ENCODE results near the gene FAM124A.

The FAM124A gene

DNA sequence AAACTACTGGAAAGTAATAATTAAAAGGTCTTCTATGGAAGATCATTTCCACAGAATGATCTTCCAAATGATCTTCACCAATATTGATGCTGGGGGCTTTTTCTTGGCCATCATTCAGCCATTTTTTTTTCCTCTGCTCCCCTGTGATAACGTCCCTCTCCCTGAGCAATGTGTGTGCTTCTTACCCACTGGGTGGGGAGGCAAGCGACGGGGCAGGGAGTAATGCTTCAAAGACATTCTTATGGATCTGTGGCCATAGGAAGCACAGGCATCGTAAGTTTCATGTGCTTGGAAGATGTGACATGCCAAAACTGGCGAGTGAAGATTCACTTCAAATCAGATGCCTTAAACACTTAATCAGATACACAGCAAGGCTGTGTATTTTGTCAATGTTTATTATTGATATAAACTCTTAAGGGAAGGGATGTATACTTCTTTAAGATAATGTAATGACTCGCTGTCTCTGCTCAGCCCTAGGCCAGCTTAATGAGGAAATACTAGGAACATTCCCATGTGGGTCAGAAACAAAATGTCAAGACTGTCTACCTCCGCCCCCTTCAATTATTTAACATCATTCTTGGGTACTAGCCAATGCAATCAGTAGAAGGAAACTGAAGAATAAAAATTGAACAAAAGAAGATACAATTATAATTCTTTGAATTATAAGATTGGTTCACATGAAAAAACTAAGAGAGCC is 83.2 kb downstream of the FAM124A start:
- DNase-seq (ENCODE audit: low spot score): no peak

DNA sequence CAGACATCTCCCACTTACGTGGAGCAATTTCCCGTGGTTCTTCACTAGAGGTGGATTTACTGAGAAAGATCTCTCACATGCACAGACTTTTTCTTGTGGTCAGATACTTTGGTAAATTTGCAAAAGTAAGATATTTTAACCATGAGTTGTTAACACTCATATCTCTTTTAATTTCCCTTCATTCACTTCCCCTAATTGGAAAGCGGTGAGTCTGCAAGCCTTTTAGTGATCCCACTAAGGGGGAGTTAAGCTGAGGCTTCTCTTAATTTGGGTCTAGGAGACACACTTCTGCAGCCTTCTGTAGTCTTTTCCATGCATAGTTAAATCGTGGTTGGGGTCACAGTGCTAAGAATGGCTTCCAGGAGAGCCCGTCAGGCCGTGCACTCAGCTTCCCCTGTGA is 86.6 kb downstream of the FAM124A start:
- no peak for DNase-seq (ENCODE audit: low spot score)

DNA sequence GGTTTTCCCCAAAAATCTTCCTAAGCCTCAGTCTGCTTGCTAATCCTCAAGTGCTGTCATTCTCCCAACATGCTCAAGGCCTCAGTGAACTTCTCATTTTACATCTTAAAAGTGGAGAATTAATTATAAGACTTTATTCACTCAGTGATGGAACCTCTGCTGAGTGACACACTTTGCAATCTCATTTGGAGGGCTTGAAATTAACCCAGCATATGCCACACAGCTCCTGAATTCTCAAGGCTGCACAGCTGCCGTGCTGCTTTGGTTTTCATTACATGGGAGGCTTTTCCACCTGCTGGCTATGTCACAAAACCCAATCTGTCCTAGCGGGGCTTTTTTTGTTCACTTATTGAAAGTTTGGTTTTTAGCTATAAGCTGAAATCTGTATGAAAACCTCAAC is 89.0 kb downstream of the FAM124A start:
- DNase-seq (ENCODE audit: low spot score): no peak

DNA sequence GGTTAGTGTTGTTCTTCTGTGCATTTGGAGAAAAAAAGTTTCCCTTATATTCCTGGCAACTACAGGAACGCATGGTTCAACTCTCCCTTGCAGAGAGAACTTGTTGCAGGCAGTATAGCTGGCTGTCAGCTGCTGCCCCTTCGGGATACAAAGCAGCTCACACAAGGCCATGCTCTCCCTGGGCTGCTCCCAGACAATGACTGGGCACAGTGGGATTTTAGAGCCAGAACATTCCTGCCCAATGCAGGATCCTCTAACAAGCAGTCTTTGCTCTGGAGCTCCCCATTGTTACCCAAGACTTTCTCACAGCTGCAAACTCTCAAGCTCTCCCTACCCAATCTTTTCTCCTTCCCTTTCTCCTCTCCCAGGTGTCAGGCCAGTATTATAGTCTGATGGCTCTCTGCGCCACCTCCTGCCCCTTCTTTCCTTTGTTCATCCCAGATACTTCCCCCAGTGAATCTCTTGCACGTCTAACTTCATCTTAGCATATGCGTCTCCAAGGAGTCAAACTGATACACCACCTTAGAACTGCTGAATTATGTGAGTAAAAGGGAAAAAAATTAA is 89.8 kb downstream of the FAM124A start:
- no peak for DNase-seq (ENCODE audit: low spot score)

DNA sequence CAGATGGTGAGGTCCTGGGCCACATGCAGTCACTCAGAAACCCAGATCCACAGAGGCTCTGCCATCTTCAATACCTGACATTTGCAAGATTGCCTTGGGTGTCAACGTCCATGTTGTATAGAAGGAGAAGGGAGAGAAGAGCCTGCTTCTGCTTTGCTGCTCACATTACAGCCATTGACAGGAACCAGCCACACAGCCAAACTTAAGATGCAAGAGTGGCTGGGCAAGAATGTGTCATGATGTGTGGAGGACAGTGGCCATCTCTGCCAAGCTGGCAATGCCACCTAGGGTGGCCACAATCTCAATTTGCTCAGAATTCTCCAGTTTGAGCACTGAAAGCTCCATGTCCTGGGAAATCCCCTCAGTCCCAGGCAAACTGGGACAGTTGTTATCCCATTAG is 91.4 kb downstream of the FAM124A start:
- DNase-seq (ENCODE audit: low spot score): no peak

DNA sequence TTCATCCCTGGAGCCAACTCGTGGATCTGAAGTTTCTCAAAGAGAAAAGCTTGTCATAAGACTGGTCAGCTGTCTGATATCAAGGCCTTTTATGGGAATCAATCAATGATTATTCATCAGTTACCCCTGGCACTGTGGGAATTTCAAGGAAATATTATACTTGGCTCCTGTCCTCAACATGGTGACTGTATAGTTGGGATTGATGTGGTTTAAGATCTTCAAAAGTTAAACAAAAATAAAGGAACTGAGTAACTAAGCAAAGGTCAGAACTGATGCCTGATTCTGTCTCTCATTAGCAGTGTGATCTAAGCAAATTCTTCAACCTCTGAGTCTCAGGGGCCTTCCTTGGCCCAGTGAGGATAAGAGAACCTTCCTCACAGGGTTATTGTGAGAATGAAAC is 95.1 kb downstream of the FAM124A start:
- DNase-seq (ENCODE audit: low spot score): peak; percentile 79

DNA sequence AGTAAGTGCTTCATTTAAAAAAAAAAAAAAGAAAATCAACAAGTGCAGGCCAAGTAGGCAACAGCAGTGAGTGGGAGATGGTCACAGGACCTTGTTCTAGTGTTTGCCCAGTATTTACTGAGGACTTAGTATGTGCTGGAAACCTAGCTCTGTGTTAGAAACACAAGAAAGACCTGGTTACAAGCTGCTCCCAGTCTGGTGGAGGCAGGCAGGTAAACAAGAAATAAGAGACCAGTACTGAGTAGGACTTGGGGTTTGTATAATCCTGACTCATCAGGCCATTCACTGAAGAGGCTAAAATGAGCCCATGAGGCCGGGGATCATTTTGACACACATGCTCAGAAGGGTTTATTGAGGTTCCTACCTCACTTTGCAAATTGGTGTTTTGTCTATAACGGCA is 95.8 kb downstream of the FAM124A start:
- DNase-seq (ENCODE audit: low spot score): peak; percentile 4

DNA sequence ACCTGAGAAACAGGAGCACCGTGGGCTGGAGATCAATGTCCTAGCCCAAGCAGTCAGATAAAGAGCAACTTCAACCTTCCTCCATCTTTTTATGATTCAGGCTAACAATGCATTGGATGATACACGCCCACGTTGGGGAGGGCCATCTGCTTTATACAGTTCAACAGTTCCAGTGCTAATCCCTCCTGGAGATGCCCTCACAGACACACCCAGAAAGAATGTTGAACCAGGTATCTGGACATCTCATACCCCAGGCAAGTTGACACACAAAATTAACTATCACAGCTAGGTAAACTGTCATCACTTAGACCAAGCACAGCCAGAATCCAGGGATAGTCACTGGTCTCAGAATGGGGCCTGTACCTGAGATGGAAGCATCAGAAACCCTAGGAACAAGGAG is 96.7 kb downstream of the FAM124A start:
- DNase-seq (ENCODE audit: low spot score): no peak

DNA sequence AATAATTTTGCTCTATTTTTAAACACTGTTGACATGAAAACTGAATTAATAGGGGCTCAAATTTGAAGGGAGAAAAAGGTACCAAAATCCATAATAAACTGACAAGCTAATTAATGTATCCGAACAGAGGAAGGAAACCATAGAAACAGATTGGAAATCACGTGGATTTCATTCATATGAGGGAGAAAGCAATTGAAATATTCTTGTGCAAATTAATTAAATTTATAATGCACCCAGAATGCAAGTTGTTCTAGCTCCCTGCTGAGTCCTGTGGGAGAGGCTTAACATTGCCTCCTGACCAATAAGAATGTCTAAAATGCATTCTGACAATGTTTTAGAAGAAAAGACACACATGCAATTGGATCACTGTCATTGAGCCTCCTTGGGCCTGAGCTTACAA is 99.6 kb downstream of the FAM124A start:
- no peak for DNase-seq (ENCODE audit: low spot score)

DNA sequence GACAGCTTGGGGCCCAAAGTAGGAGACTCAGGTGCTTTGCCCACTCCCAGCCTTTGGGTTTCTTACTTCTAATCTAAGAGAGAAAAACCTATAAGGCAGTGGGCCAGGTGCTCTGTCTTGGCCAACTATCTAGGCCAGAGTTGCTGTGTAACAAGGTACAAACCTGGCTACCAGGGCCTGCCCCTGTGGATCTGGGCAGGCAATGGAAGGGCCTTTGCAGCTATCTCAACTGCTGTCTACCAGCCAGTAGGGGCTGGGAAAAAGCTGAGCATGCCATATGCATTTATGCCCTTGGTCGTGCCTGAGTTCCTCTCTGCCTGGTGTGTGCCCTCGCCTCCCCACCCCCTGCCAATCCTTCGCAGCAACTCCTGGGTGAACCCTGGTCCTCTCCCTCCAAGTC is 100.6 kb downstream of the FAM124A start:
- DNase-seq (ENCODE audit: low spot score): no peak

DNA sequence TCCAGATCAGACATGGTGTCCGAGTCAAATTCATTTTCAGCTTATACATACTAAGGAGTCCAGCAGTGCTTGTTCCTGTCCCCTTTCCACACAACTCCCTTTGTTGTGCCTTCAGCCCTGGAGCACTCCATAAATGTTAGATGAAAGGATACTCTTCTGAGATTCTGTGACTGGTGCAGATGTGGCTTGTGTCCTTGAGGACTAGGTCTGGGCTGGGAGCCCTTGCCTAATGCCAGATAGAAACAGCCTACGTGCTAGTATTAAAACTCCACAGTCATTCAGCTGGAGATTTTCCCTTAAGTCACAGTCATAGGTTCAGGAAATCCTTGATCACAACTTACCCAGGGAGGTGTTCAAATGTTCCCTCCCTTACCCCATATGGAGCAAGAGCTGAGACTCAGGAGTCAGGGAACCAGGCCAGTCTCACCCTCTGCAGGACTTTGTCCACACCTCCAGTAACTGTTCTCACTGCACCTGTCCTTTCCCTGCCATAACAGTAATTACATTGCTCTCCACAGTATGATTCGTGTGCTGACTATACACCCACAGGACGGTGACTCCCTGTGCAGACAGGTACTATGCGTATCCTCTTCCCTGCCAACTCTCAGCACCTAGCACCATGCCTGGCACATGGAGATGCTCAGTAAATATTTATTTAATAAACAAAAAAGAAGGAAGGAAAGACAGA is 101.8 kb downstream of the FAM124A start:
- DNase-seq (ENCODE audit: low spot score): peak; percentile 13

DNA sequence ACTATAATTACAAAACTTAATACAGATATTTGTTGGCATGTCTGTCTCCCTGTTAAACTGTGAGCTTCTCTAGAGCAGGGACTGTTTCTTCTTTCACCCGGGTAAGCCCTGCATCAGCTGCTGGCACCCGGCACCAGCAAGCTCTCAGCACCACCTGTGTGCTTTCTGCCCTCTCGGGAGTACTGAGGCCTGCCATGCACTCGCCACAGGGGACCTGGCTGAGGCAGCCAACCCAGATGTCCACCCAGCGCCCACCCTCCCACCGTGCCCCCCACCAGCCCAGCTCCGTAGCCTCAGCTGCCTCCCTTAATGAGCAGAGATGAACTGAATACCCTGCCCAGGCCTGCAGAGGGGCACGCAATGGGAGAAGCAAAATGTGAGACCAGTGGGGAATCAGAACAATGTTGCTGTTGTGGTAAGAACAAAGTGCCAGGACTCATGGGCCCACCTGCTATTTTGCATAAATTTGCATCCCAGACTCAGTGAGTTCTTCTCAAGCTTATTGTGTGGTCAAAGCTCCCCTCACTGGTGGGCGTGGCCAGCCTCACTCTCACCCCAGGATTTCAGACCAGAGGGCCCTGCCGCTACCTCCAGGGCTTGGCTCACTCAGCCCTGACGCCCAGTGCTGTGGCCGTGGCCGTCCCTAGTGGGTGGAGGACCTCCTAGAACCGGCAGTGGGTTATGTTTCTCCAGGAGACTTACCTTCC is 102.7 kb downstream of the FAM124A start:
- no peak for DNase-seq (ENCODE audit: low spot score)

DNA sequence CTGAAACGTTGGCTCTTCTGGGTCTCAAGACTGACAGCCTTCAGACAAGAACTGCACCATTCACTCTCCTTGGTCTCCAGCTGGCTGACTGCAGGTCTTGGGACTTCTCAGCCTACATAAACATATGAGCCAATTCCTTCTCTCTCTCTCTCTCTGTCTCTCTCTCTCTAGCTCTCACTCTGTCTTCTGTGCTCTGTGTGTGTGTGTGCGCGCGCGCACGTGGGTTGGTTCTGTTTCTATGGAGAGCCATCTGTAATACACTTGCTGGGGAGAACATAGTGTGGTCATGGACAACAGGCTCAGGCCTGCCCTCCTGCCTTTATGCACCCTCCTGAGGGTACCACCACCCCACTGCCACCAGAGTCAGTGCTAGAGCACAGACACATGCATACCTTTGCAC is 103.6 kb downstream of the FAM124A start:
- DNase-seq (ENCODE audit: low spot score): no peak

DNA sequence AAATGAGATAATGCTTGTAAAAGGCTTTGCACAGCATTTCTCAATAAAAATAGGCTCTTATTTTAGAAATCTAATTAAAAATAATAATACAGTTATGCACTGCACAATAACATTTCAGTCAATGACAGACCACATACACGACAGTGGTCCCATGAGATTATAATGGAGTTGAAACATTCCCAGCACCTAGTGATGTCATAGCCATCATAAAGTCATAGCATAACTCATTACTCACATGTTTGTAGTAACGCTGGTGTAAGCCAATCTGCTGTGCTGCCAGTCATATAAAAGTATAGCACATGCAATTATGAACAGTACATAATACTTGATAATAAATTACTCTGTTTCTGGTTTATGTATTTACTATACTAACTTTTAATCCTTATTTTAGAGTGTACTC is 104.6 kb downstream of the FAM124A start:
- no peak for DNase-seq (ENCODE audit: low spot score)

DNA sequence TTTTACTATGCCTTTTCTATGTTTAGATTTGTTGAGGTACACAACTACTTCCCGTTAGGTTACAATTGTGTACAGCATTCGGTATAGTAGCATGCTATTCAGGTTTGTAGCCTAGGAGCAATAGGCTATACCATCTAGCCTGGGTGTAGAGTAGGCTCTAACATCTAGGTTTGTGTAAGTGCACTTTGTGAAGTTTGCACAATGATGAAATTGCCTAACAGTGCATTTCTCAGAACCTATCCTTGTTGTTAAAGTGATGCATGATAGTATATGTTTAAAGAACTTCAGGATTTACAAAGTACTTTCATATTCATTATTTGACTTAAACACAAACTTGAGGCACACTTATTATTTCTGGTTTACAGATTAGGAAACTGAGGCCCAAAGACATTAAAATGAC is 105.8 kb downstream of the FAM124A start:
- DNase-seq (ENCODE audit: low spot score): no peak

DNA sequence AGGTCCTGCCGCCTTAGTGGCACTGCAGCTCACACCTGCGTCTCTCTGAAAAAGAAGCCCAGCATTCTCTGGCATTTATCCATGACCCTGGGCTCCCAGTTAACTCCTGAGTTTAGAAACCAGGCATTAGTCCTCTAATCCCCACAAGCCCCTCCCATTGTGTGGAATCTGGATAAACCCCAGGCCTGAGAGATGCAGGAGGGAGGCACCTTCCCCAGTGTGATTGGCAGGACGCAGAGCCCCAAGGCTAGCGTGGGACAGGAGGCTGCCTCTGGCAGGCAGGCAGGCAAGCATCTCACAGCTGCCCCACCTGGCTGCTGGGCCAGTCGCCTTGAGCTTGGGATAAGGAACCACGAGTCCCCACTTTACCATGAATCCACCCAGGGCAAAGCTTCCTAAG is 106.3 kb downstream of the FAM124A start:
- DNase-seq (ENCODE audit: low spot score): no peak

DNA sequence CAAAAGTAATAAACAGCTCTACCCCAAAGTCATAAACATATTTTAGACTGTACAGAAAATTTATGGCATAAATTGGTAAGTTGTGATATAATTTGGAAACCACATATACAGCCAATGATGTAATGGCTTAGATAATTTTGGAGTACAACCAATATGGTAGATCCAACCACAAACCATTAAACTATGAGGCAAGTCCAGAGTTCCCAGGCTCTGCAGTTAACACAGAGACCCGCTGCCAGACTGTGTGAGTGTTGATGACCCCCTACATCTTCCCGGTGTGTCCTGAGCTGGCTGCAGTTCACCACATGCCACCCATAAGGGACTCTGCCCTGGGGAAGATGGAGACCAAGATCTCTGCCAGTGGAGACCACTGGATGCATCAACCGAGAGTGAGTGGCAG is 107.4 kb downstream of the FAM124A start:
- DNase-seq (ENCODE audit: low spot score): no peak

DNA sequence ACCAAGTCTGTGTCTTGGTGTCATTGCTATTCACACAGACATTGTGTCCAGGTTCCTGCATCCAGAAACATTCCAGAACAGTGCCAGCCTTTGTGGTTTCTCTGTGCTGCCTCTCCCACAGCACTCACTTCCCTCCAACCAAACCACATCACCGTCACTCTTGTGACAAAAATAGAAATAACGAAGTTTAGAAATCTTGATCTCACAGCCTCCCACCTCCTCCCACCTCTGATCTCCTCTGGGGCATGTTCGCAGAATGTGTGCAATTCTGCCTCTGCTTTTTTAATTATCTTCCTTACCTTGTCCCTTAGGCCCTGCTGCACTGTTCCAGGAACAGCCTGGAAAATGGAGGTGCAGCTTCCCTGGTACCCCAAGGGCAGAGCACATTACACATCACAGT is 108.6 kb downstream of the FAM124A start:
- no peak for DNase-seq (ENCODE audit: low spot score)

DNA sequence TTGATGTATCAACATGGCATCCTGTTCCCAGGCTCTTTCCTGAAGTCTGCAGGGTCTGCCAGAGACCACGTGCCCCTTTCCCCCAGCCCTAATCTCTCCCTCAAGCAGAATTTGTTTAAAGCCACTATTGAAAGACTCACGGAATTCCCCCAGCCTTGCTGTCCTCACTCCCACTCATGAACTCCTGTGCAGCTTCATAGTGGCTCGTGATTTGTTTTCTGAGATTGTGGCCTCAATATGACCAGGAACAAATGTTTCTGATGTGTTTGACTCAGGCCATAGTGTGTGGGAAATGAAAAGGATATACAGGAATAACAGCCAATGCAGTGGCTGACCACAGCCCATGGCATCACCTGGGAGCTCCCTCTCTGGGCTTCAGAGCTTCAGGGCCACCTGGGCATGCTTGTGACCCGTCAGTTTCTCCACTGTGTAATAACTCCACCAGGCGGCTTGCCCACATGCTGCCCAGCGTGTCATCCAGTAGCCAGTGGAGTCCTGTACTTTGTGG is 109.2 kb downstream of the FAM124A start:
- no peak for DNase-seq (ENCODE audit: low spot score)

DNA sequence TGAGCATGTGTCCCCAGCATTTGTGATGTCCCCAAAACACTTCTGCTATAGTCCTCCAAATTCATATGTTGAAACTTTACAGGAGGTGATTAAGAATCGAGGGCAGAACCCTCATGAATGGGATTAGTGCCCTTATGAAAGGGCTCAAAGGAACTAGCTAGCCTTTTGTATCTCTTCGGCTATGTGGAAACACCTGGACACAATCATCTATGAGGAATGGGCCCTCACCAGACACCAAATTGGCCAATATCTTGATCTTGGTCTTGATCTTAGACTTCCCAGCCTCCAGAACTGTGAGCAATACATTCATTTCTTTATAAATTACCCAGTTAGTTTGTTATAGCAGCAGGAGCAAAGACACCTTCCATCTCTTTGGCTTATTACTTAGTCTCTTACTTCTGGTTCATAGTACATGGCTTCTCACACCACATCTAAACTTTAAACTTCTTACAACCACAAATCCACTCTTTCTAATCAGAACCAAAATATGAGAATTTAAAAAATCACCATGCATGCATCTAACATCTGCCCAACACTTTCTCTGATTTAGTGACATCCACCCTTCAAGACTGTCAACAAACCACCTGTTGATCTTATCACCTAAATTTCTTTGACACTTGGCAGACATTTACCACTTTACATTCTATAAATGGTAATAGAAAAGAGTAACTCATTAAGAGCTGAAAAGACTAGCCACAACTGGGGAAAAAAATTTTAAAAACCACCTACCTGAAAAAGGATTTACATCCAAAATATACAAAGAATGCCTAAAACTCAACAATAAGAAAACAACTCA is 110.6 kb downstream of the FAM124A start:
- DNase-seq (ENCODE audit: low spot score): no peak

DNA sequence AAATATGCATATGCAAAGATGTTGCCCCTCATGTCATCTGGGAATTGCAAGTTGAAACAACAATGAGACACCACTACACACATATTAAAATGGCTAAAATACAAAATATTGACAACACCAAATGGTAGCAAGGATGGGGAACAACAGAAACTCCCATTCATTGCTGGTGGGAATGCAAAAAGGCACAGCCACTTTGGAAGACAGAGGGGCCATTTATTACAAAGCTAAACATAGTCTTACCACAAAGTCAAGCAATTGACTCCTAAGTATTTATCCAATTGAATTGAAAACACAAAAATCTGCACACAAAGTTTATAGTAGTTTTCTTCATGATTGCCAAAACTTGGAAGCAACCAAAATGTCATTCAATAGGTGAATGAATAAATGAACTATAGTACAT is 111.2 kb downstream of the FAM124A start:
- DNase-seq (ENCODE audit: low spot score): no peak

DNA sequence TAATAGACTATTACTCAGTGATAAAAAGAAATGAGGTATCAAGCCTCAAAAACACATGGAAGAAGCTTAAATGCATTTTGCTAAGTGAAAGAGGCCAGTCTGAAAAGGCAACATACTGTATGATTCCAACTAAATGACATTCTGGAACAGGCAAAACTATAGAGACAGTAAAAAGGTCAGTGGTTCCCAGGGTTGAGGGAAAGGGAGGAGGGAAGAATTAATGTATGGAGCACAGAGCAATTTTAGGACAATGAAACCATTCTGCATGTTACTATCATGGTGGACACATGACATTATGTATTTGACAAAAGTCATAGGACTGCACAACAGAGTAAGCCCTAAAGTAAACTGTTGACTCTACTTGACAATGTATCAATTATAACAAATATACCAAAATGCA is 111.6 kb downstream of the FAM124A start:
- DNase-seq (ENCODE audit: low spot score): no peak
